ENCODE measurements around the gene LRCH4. TPM values are rescaled to one million over a fixed set of nuclear protein-coding genes. Genes with fewer than 3 reads are reported as not detected.
A peak's percentile ranks its signal among the peaks of the same experiment; 100 is the strongest.

LRCH4 gene
- total and polyA plus RNA-seq, 2 donors (not counting 1 experiment from before 2014, with no cell fraction given) = 288 to 289 TPM

- Histone ChIP-seq H3K36me3 (replicated peaks in 1 of 2; ENCODE audit: control extremely low read depth in 1 of 2, control insufficient read depth in 1 of 2, extremely low read depth in 1 of 2, insufficient read depth in 2 of 2, low read length in 1 of 2) (peaks cover 0 to 5% of the 10 kb centered on the region in 2 experiments), H4K20me1 (ENCODE audit: control insufficient read depth, insufficient read depth, low read length, poor library complexity, severe bottlenecking) (no peaks in the 10 kb centered on the region), H3K27ac (ENCODE audit: low read length in 2 of 2) (peak overlapping the region in 1 of 2 donors; percentile 38), H3K9me3 (ENCODE audit: control extremely low read depth in 1 of 3, control insufficient read depth in 2 of 3, insufficient read depth in 1 of 3, low read length in 2 of 3) (peaks cover 0 to 3% (median 0%) of the 10 kb centered on the region in 3 donors), H2AFZ (ENCODE audit: insufficient read depth, low read depth, low read length, poor library complexity, severe bottlenecking) (no peak overlapping the region), H3K4me3 (ENCODE audit: control extremely low read depth in 1 of 5, extremely low read depth in 1 of 5, insufficient read depth in 1 of 5, low read depth in 2 of 5, low read length in 4 of 5) (no peak overlapping the region), H3K9ac (ENCODE audit: low read length) (no peak overlapping the region), H3K4me1 (ENCODE audit: control insufficient read depth in 2 of 2, insufficient read depth in 2 of 2, low read length in 2 of 2) (peaks cover 38 to 58% of the 10 kb centered on the region in 2 donors), H3K27me3 (replicated peaks in 1 of 4; ENCODE audit: control extremely low read depth in 1 of 4, control insufficient read depth in 3 of 4, insufficient read depth in 4 of 4, low read length in 3 of 4) (no peaks in the 10 kb centered on the region), H3K79me2 (ENCODE audit: control insufficient read depth, insufficient read depth, low read length) (peaks cover 30% of the 10 kb centered on the region), H3K4me2 (replicated peaks; ENCODE audit: low read depth, low read length, poor library complexity, severe bottlenecking) (no peak overlapping the region)
- no peaks in the 10 kb centered on the region for H3K9me3 Mint-ChIP-seq (ENCODE audit: insufficient read depth)
- no peak overlapping the region for H3K4me3 Mint-ChIP-seq
- intact Hi-C loops (cut with micrococcal nuclease) = no loop called here
- POLR2A ChIA-PET = no interaction called here
- H3K4me1 Mint-ChIP-seq = peaks cover 64% of the 10 kb centered on the region
- no peak for ATAC-seq (ENCODE audit: low read depth)
- no peak for TF ChIP-seq EZH2 (IDR thresholded peaks at IDR 0.05; ENCODE audit: borderline replicate concordance, insufficient read depth, low read depth, low read length, poor library complexity, severe bottlenecking)
- no peak for TF ChIP-seq CTCF (IDR thresholded peaks at IDR 0.05)
- peak overlapping the region; percentile 84 for H3K27ac Mint-ChIP-seq
- no peaks in the 10 kb centered on the region for H3K27me3 Mint-ChIP-seq
- 25% methylated on average over 2 of the region's 2 CpGs for WGBS (ENCODE audit: insufficient coverage)
- CTCF ChIA-PET = interaction anchor here (0.9 to 6.5 kb wide), 3 partner anchors 11 to 17 kb away, joined by 3 to 67 read pairs (median 27); no protein-coding TSS in a partner anchor
- no peak for DNase-seq
Measured at GRCh38 chr7:100547872-100548271, 38.1 kb downstream of the LRCH4 start.

- H3K9me3 ChIP-seq (ENCODE audit: control extremely low read depth in 1 of 3, control insufficient read depth in 2 of 3, insufficient read depth in 1 of 3, low read length in 2 of 3) = peaks cover 0 to 3% (median 0%) of the 10 kb centered on the region in 3 donors
- no peak overlapping the region for H3K4me3 ChIP-seq (ENCODE audit: control extremely low read depth in 1 of 5, extremely low read depth in 1 of 5, insufficient read depth in 1 of 5, low read depth in 2 of 5, low read length in 4 of 5)
- peaks cover 34% of the 10 kb centered on the region for H3K79me2 ChIP-seq (ENCODE audit: control insufficient read depth, insufficient read depth, low read length)
- Mint-ChIP-seq H3K4me3 (peak overlapping the region; percentile 57), H3K27ac (peak overlapping the region; percentile 84), H3K9me3 (ENCODE audit: insufficient read depth) (no peaks in the 10 kb centered on the region), H3K27me3 (no peaks in the 10 kb centered on the region), H3K4me1 (peaks cover 69% of the 10 kb centered on the region)
- no peak for ATAC-seq (ENCODE audit: low read depth)
- ChIA-PET CTCF (interaction anchor here (4.4 to 6.5 kb wide), 2 partner anchors 12 to 18 kb away, joined by 27 to 67 read pairs; no protein-coding TSS in a partner anchor), POLR2A (no interaction called here)
- no peak for DNase-seq
- peak overlapping the region; percentile 19 to 38 for H3K27ac ChIP-seq (ENCODE audit: low read length in 2 of 2)
- H3K36me3 ChIP-seq (replicated peaks in 1 of 2; ENCODE audit: control extremely low read depth in 1 of 2, control insufficient read depth in 1 of 2, extremely low read depth in 1 of 2, insufficient read depth in 2 of 2, low read length in 1 of 2) = peaks cover 0 to 1% of the 10 kb centered on the region in 2 experiments
- H3K4me1 ChIP-seq (ENCODE audit: control insufficient read depth in 2 of 2, insufficient read depth in 2 of 2, low read length in 2 of 2) = peaks cover 38 to 63% of the 10 kb centered on the region in 2 donors
- WGBS (ENCODE audit: insufficient coverage) = 90% methylated on average over 3 of the region's 9 CpGs
- H3K4me2 ChIP-seq (replicated peaks; ENCODE audit: low read depth, low read length, poor library complexity, severe bottlenecking) = peak overlapping the region; percentile 38
- H4K20me1 ChIP-seq (ENCODE audit: control insufficient read depth, insufficient read depth, low read length, poor library complexity, severe bottlenecking) = no peaks in the 10 kb centered on the region
- H2AFZ ChIP-seq (ENCODE audit: insufficient read depth, low read depth, low read length, poor library complexity, severe bottlenecking) = no peak overlapping the region
- TF ChIP-seq EZH2 (IDR thresholded peaks at IDR 0.05; ENCODE audit: borderline replicate concordance, insufficient read depth, low read depth, low read length, poor library complexity, severe bottlenecking) = no peak
- TF ChIP-seq CTCF (IDR thresholded peaks at IDR 0.05) = no peak
- no peak overlapping the region for H3K9ac ChIP-seq (ENCODE audit: low read length)
- intact Hi-C loops (cut with micrococcal nuclease) = no loop called here
- H3K27me3 ChIP-seq (replicated peaks in 1 of 4; ENCODE audit: control extremely low read depth in 1 of 4, control insufficient read depth in 3 of 4, insufficient read depth in 4 of 4, low read length in 3 of 4) = no peaks in the 10 kb centered on the region
Measured at GRCh38 chr7:100546926-100547800, 38.8 kb downstream of the LRCH4 start.
